K562 (cell line): ENCODE measurements around the gene SMIM35. TPM values are rescaled to one million over a fixed set of nuclear protein-coding genes. Genes with fewer than 3 reads are reported as not detected.
"Not testable (repeated sequence)": the region's sequence is repeated elsewhere in the genome, so short reads cannot be mapped to it uniquely, and the experiment has no call there.

ENCODE experiments used
- ATAC-seq: fragments of 200-7000 bp; cut with Tn5 transposase; 3 replicates; pipeline ENCODE4 v1.9.1; 2020; ENCODE audit warnings: moderate library complexity
- BruUV-seq: library from RNA; stranded (reverse); fragments of 400-500 nt; replicated peaks from 2 replicates; lab custom pipeline; 2021; lab: Mats Ljungman, UMichigan
- CTCF ChIA-PET: fragments of 300-600 bp; formaldehyde crosslinking; extraction: SDS; loops from one replicate; lab custom pipeline; 2021; ENCODE audit warnings: low intra/inter-chr PET ratio; lab: Yijun Ruan, JAX
- POLR2A ChIA-PET: fragments of 300-600, 350-650 bp; sonication (Branson Sonifier 250); formaldehyde crosslinking; extraction: SDS; loops from one replicate; lab custom pipeline; 2021; ENCODE audit warnings: antibody characterized with exemption, inconsistent platforms; lab: Yijun Ruan, JAX
- DNase-seq, 4 experiments: peaks; one replicate each; pipeline versions ENCODE4 v3.0.0 to v3.0.0-alpha.2; 2011 to 2018; ENCODE audit warnings: low spot score in 3 of 4, mixed read lengths in 3 of 4; ENCODE audit errors: extremely low read depth in 1 of 4
- FAIRE-seq: peaks from 2 replicates; lab custom pipeline; 2011; peaks lifted over from hg19 to GRCh38; lab: Jason Lieb, UNC
- H2AFZ ChIP-seq: 2 replicates; pipeline ENCODE4 v1.6.0; 2011; ENCODE audit warnings: low read depth, low read length, control low read depth, inconsistent platforms
- H3K27ac ChIP-seq: fragments of 200-600 bp; 3 replicates; pipeline ENCODE4 v1.8.0; 2011; ENCODE audit warnings: low read depth, mild to moderate bottlenecking, control low read depth, inconsistent platforms, low read length, moderate library complexity, mixed read lengths; ENCODE audit errors: extremely low read depth
- H3K27me3 ChIP-seq, 2 experiments: fragments of 300-600 bp in 1 of 2; 2 replicates in 1 of 2; 3 replicates in 1 of 2; pipeline versions ENCODE4 v1.6.0 to v1.8.0; 2011; ENCODE audit warnings: inconsistent platforms in 2 of 2, low read length in 2 of 2, mild to moderate bottlenecking in 1 of 2, mixed read lengths in 1 of 2, moderate library complexity in 1 of 2; ENCODE audit not compliant: control insufficient read depth in 2 of 2, insufficient read depth in 2 of 2
- H3K36me3 ChIP-seq: fragments of 300-600 bp; 3 replicates; pipeline ENCODE4 v1.8.0; 2011; ENCODE audit warnings: mild to moderate bottlenecking, low read length, inconsistent platforms; ENCODE audit not compliant: control insufficient read depth, insufficient read depth
- H3K4me1 ChIP-seq, 2 experiments: fragments of 200-600 bp in 1 of 2; replicated peaks in 1 of 2; 2 replicates in 1 of 2; 3 replicates in 1 of 2; pipeline versions ENCODE4 v1.5.1 to v1.8.0; 2011; ENCODE audit warnings: inconsistent platforms in 2 of 2, low read length in 2 of 2, mild to moderate bottlenecking in 1 of 2, mixed read lengths in 1 of 2, moderate library complexity in 1 of 2; ENCODE audit not compliant: control insufficient read depth in 2 of 2, insufficient read depth in 2 of 2
- H3K4me2 ChIP-seq: 2 replicates; pipeline ENCODE4 v1.6.1; 2011; ENCODE audit warnings: low read length, control low read depth, inconsistent platforms, mixed read lengths; ENCODE audit not compliant: insufficient read depth
- H3K4me3 ChIP-seq: fragments of 200-600 bp; sonication (generic), shearing (Covaris generic); 2 replicates; pipeline ENCODE4 v1.5.1; 2016; ENCODE audit warnings: control low read depth, inconsistent platforms
- H3K79me2 ChIP-seq: fragments of 200-600 bp; 3 replicates; pipeline ENCODE4 v1.8.0; 2011; ENCODE audit warnings: low read length, inconsistent platforms; ENCODE audit not compliant: control insufficient read depth, insufficient read depth
- H3K9ac ChIP-seq, 2 experiments: 2 replicates each; pipeline versions ENCODE4 v1.6.0 to v1.6.1; 2011; ENCODE audit warnings: low read depth in 2 of 2, low read length in 2 of 2, control low read depth in 1 of 2, inconsistent platforms in 1 of 2, mild to moderate bottlenecking in 1 of 2, mixed read lengths in 1 of 2; ENCODE audit not compliant: insufficient read depth in 1 of 2
- H3K9me1 ChIP-seq: one replicate; pipeline ENCODE4 v1.6.0; 2011; ENCODE audit warnings: inconsistent platforms, mild to moderate bottlenecking, low read length, moderate library complexity; ENCODE audit not compliant: control insufficient read depth, insufficient read depth
- H3K9me3 ChIP-seq: replicated peaks from 2 replicates; pipeline ENCODE4 v1.5.1; 2011; ENCODE audit warnings: low read depth, low read length, inconsistent platforms; ENCODE audit not compliant: control insufficient read depth, insufficient read depth
- H4K20me1 ChIP-seq: replicated peaks from 2 replicates; pipeline ENCODE4 v1.6.1; 2011; ENCODE audit warnings: low read length, inconsistent platforms, mixed read lengths; ENCODE audit not compliant: control insufficient read depth, insufficient read depth
- CTBP1 ChIP-seq: fragments of 450-650 bp; IDR thresholded peaks from 2 replicates; pipeline ENCODE4 v1.6.1; 2016; ENCODE audit warnings: borderline replicate concordance
- ETV6 ChIP-seq, 3 experiments: fragments of 150-350 bp in 1 of 3; sonication (generic) in 1 of 3; formaldehyde crosslinking in 1 of 3; IDR thresholded peaks; 2 replicates each; pipeline versions ENCODE4 v1.6.1 to v1.8.0; 2014 to 2022; ENCODE audit warnings: borderline replicate concordance in 2 of 3, low read depth in 2 of 3, antibody characterized with exemption in 1 of 3, low read length in 1 of 3, mild to moderate bottlenecking in 1 of 3, missing genetic modification reagents in 1 of 3
- L3MBTL2 ChIP-seq: fragments of 450-650 bp; IDR thresholded peaks from 2 replicates; pipeline ENCODE4 v1.6.1; 2016; ENCODE audit warnings: mild to moderate bottlenecking, moderate library complexity
- POLR2AphosphoS5 ChIP-seq: IDR thresholded peaks from 2 replicates; pipeline ENCODE4 v1.6.1; 2011; ENCODE audit warnings: mild to moderate bottlenecking, low read depth, low read length, moderate library complexity; ENCODE audit not compliant: control insufficient read depth, insufficient read depth
- TCF3 ChIP-seq: sonication (generic); formaldehyde crosslinking; IDR thresholded peaks from 2 replicates; pipeline ENCODE4 v1.4.0; 2020; ENCODE audit warnings: mild to moderate bottlenecking, missing genetic modification reagents
- ZSCAN29 ChIP-seq: fragments of 450-650 bp; IDR thresholded peaks from 2 replicates; pipeline ENCODE4 v1.6.1; 2017
- WGBS: fragments of 100-300 bp; shearing (Covaris generic); methylation state at CpG from one replicate; pipeline ENCODE4 v1.1.6; 2016; ENCODE audit warnings: low coverage, mixed read lengths; ENCODE audit not compliant: insufficient coverage; ENCODE audit errors: missing lambda C conversion rate; 5-methylcytosine and 5-hydroxymethylcytosine counted together
- in situ Hi-C: fragments of 300-500 bp; cut with MboI; formaldehyde crosslinking; loops from 4 replicates; pipeline ENCODE4 v1.15.0; 2018; ENCODE audit warnings: inconsistent platforms, mixed read lengths
- intact Hi-C: fragments of 100-400 bp; cut with micrococcal nuclease; formaldehyde crosslinking; loops from 2 replicates; pipeline ENCODE4 v1.14.2; 2022
- polyA plus RNA-seq, 8 experiments: library from polyadenylated mRNA; depleted of rRNA in 4 of 8; stranded (reverse) in 5 of 8; unstranded in 3 of 8; fragments of >200 nt; fragmentation: Nextera tagmentation in 2 of 8; fragmentation: Illumina TruSeq in 1 of 8; extraction: Ambion mirVana in 2 of 8; extraction: Trizol in 1 of 8; gene quantifications; 2 replicates each; pipeline versions ENCODE4 v1.2.1 to v1.2.3, GENCODE V29; 2011 to 2014; ENCODE audit warnings: inconsistent platforms in 1 of 8, missing spikeins in 1 of 8
- total RNA-seq, 7 experiments: library from RNA; depleted of rRNA in 6 of 7; stranded (reverse); fragments of >200 nt in 6 of 7; fragmentation: Illumina TruSeq in 2 of 7; extraction: Trizol in 2 of 7; gene quantifications; 2 replicates each; pipeline versions ENCODE4 v1.2.1 to v1.2.3, GENCODE V29; 2011 to 2021; ENCODE audit warnings: low replicate concordance in 1 of 7
- TF ChIP-seq, protein P1 (sequence below), 2 experiments: fragments of 450-650 bp; formaldehyde crosslinking in 1 of 2; IDR thresholded peaks; 2 replicates each; pipeline versions ENCODE4 v1.4.0 to v1.6.1; 2014 to 2020; ENCODE audit warnings: mild to moderate bottlenecking in 2 of 2, borderline replicate concordance in 1 of 2, low read depth in 1 of 2
- TF ChIP-seq, protein P2 (sequence below): fragments of 450-650 bp; IDR thresholded peaks from 2 replicates; pipeline ENCODE4 v1.6.1; 2018; ENCODE audit not compliant: partially characterized antibody

Gene SMIM35
- total and polyA plus RNA-seq, 9 of the 15 experiments (the other 6 are each of a cell fraction or from before 2014, with no cell fraction given) = 0.03 TPM; not detected in 7

GRCh38 chr11:118007563-118008270 is 79.0 kb downstream of the SMIM35 start:
- H3K36me3 ChIP-seq; H3K27ac ChIP-seq; H4K20me1 ChIP-seq; H3K79me2 ChIP-seq; intact Hi-C loops; CTCF ChIA-PET; H3K4me3 ChIP-seq; BruUV-seq; H3K9me3 ChIP-seq; H3K27me3 ChIP-seq; H3K9me1 ChIP-seq; H2AFZ ChIP-seq; H3K4me2 ChIP-seq; H3K9ac ChIP-seq; in situ Hi-C loops; TF ChIP-seq ETV6 (CRISPR knock-in tag; IDR thresholded peaks at IDR 0.05; ENCODE audit: borderline replicate concordance): not testable (repeated sequence)
- H3K4me1 ChIP-seq = peaks cover 73 to 90% of the 10 kb centered on the region in 2 experiments
- ATAC-seq = peak; percentile 53
- DNase-seq = peak; percentile 51 to 80 (median 58)
- peak; percentile 49 for FAIRE-seq
- 4% methylated on average over 10 of the region's 11 CpGs for WGBS
- POLR2A ChIA-PET = interaction anchor here (0.8 to 1.3 kb wide), 3 partner anchors 9 to 13 kb away, joined by 3 to 4 read pairs (median 3); no protein-coding TSS in a partner anchor
- TF ChIP-seq, protein P1, sequence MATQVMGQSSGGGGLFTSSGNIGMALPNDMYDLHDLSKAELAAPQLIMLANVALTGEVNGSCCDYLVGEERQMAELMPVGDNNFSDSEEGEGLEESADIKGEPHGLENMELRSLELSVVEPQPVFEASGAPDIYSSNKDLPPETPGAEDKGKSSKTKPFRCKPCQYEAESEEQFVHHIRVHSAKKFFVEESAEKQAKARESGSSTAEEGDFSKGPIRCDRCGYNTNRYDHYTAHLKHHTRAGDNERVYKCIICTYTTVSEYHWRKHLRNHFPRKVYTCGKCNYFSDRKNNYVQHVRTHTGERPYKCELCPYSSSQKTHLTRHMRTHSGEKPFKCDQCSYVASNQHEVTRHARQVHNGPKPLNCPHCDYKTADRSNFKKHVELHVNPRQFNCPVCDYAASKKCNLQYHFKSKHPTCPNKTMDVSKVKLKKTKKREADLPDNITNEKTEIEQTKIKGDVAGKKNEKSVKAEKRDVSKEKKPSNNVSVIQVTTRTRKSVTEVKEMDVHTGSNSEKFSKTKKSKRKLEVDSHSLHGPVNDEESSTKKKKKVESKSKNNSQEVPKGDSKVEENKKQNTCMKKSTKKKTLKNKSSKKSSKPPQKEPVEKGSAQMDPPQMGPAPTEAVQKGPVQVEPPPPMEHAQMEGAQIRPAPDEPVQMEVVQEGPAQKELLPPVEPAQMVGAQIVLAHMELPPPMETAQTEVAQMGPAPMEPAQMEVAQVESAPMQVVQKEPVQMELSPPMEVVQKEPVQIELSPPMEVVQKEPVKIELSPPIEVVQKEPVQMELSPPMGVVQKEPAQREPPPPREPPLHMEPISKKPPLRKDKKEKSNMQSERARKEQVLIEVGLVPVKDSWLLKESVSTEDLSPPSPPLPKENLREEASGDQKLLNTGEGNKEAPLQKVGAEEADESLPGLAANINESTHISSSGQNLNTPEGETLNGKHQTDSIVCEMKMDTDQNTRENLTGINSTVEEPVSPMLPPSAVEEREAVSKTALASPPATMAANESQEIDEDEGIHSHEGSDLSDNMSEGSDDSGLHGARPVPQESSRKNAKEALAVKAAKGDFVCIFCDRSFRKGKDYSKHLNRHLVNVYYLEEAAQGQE (IDR thresholded peaks at IDR 0.05; ENCODE audit: borderline replicate concordance) = peak; percentile 47; the same call in 1 of the 2 replicates
- TF ChIP-seq, protein P1 (CRISPR knock-in tag; IDR thresholded peaks at IDR 0.05; ENCODE audit: low read depth) = not testable (repeated sequence)
- TF ChIP-seq CTBP1 = peak; percentile 83
- peak; percentile 66 for TF ChIP-seq TCF3 (CRISPR knock-in tag)
- 0 out of 4 replicates have a peak, but pooled peaks of 1 of the 2 experiments have one; percentile 32 for TF ChIP-seq ETV6 (IDR thresholded peaks at IDR 0.05; ENCODE audit: borderline replicate concordance in 1 of 2, low read depth in 2 of 2, low read length in 1 of 2)
- 0 out of 2 replicates have a peak, but pooled peaks have one; percentile 52 for TF ChIP-seq ZSCAN29
- TF ChIP-seq, protein P2, sequence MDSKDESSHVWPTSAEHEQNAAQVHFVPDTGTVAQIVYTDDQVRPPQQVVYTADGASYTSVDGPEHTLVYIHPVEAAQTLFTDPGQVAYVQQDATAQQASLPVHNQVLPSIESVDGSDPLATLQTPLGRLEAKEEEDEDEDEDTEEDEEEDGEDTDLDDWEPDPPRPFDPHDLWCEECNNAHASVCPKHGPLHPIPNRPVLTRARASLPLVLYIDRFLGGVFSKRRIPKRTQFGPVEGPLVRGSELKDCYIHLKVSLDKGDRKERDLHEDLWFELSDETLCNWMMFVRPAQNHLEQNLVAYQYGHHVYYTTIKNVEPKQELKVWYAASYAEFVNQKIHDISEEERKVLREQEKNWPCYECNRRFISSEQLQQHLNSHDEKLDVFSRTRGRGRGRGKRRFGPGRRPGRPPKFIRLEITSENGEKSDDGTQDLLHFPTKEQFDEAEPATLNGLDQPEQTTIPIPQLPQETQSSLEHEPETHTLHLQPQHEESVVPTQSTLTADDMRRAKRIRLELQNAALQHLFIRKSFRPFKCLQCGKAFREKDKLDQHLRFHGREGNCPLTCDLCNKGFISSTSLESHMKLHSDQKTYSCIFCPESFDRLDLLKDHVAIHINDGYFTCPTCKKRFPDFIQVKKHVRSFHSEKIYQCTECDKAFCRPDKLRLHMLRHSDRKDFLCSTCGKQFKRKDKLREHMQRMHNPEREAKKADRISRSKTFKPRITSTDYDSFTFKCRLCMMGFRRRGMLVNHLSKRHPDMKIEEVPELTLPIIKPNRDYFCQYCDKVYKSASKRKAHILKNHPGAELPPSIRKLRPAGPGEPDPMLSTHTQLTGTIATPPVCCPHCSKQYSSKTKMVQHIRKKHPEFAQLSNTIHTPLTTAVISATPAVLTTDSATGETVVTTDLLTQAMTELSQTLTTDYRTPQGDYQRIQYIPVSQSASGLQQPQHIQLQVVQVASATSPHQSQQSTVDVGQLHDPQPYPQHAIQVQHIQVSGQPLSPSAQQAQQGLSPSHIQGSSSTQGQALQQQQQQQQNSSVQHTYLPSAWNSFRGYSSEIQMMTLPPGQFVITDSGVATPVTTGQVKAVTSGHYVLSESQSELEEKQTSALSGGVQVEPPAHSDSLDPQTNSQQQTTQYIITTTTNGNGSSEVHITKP = peak; percentile 53
- TF ChIP-seq POLR2AphosphoS5 = peak; percentile 37; the same call in 1 of the 2 replicates
- peak; percentile 16; the same call in 1 of the 2 replicates for TF ChIP-seq L3MBTL2
